HEK293 (cell line): ENCODE results near the gene SYTL5.

Experiments
- CTCF ChIP-seq: fragments of 450-650 bp; formaldehyde crosslinking; IDR thresholded peaks from 2 replicates; pipeline ENCODE4 v1.5.1; 2016; ENCODE audit warnings: missing biosample characterization, missing genetic modification characterization
- KLF9 ChIP-seq: fragments of 450-650 bp; formaldehyde crosslinking; IDR thresholded peaks from 2 replicates; pipeline ENCODE4 v1.5.1; 2016; ENCODE audit warnings: missing biosample characterization, missing genetic modification characterization, low read depth
- MEIS1 ChIP-seq: sonication (generic); formaldehyde crosslinking; IDR thresholded peaks from 2 replicates; pipeline ENCODE4 v1.8.1; 2022; ENCODE audit warnings: missing genetic modification reagents, mild to moderate bottlenecking, borderline replicate concordance
- TCF7L2 ChIP-seq: IDR thresholded peaks from 2 replicates; pipeline ENCODE4 v1.6.1; 2011; ENCODE audit warnings: low read depth, mild to moderate bottlenecking, inconsistent platforms, low read length, moderate library complexity, borderline replicate concordance
- TRIM28 ChIP-seq: IDR thresholded peaks from 2 replicates; pipeline ENCODE4 v1.6.1; 2011; ENCODE audit warnings: low read length, control low read depth, borderline replicate concordance
- ZBTB8A ChIP-seq: fragments of 450-650 bp; formaldehyde crosslinking; IDR thresholded peaks from 2 replicates; pipeline ENCODE4 v1.5.1; 2016; ENCODE audit warnings: missing biosample characterization, missing genetic modification characterization
- ZNF501 ChIP-seq: fragments of 450-650 bp; formaldehyde crosslinking; IDR thresholded peaks from 2 replicates; pipeline ENCODE4 v1.5.1; 2016; ENCODE audit warnings: missing biosample characterization, missing genetic modification characterization
- ZNF549 ChIP-seq: fragments of 450-650 bp; IDR thresholded peaks from 2 replicates; pipeline ENCODE4 v1.5.1; 2018; ENCODE audit warnings: missing biosample characterization, missing genetic modification characterization, mild to moderate bottlenecking, inconsistent platforms, moderate library complexity
- ZNF777 ChIP-seq: fragments of 450-650 bp; formaldehyde crosslinking; IDR thresholded peaks from 2 replicates; pipeline ENCODE4 v1.5.1; 2017; ENCODE audit warnings: missing biosample characterization, missing genetic modification characterization, borderline replicate concordance
- TF ChIP-seq, protein P1 (sequence below): fragments of 450-650 bp; formaldehyde crosslinking; IDR thresholded peaks from 2 replicates; pipeline ENCODE4 v1.5.1; 2016; ENCODE audit warnings: missing biosample characterization, missing genetic modification characterization
- TF ChIP-seq, protein P2 (sequence below): fragments of 450-650 bp; formaldehyde crosslinking; IDR thresholded peaks from 2 replicates; pipeline ENCODE4 v1.5.1; 2017; ENCODE audit warnings: missing biosample characterization, missing genetic modification characterization

GRCh38 chrX:38069273-38069672, 62.9 kb downstream of the SYTL5 start:
- TF ChIP-seq CTCF (no peak), KLF9 (tag by site-specific recombination) (no peak), TRIM28 (no peak), ZBTB8A (tag by site-specific recombination) (no peak), ZNF549 (no peak), ZNF777 (no peak), ZNF501 (tag by site-specific recombination) (no peak), MEIS1 (CRISPR knock-in tag) (no peak), TCF7L2 (no peak)
- TF ChIP-seq, protein P1, sequence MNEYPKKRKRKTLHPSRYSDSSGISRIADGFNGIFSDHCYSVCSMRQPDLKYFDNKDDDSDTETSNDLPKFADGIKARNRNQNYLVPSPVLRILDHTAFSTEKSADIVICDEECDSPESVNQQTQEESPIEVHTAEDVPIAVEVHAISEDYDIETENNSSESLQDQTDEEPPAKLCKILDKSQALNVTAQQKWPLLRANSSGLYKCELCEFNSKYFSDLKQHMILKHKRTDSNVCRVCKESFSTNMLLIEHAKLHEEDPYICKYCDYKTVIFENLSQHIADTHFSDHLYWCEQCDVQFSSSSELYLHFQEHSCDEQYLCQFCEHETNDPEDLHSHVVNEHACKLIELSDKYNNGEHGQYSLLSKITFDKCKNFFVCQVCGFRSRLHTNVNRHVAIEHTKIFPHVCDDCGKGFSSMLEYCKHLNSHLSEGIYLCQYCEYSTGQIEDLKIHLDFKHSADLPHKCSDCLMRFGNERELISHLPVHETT (tag by site-specific recombination), result no peak
- TF ChIP-seq, protein P2, sequence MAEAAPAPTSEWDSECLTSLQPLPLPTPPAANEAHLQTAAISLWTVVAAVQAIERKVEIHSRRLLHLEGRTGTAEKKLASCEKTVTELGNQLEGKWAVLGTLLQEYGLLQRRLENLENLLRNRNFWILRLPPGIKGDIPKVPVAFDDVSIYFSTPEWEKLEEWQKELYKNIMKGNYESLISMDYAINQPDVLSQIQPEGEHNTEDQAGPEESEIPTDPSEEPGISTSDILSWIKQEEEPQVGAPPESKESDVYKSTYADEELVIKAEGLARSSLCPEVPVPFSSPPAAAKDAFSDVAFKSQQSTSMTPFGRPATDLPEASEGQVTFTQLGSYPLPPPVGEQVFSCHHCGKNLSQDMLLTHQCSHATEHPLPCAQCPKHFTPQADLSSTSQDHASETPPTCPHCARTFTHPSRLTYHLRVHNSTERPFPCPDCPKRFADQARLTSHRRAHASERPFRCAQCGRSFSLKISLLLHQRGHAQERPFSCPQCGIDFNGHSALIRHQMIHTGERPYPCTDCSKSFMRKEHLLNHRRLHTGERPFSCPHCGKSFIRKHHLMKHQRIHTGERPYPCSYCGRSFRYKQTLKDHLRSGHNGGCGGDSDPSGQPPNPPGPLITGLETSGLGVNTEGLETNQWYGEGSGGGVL (tag by site-specific recombination), result no peak
